Smooth muscle cell (in vitro differentiated cells): ENCODE results near the gene CDC42EP2. TPM values are rescaled to one million over a fixed set of nuclear protein-coding genes. Genes with fewer than 3 reads are reported as not detected.

Source experiments
- DNase-seq: peaks from one replicate; lab custom pipeline; 2025; ENCODE audit not compliant: unreplicated experiment; lab: John Stamatoyannopoulos, UW
- H2AFZ ChIP-seq: fragments of 200-600 bp; sonication (generic); 2 replicates; pipeline ENCODE4 v1.6.0; 2016; ENCODE audit warnings: antibody characterized with exemption, low read depth, mild to moderate bottlenecking
- H3F3A ChIP-seq: fragments of 200-600 bp; sonication (generic); 2 replicates; pipeline ENCODE4 v1.6.0; 2017; ENCODE audit warnings: antibody characterized with exemption, low read depth
- H3K27ac ChIP-seq: fragments of 200-600 bp; sonication (generic); 2 replicates; pipeline ENCODE4 v1.5.1; 2016; ENCODE audit warnings: low read depth, mild to moderate bottlenecking
- H3K27me3 ChIP-seq: fragments of 200-600 bp; sonication (generic); 2 replicates; pipeline ENCODE4 v1.6.1; 2016; ENCODE audit warnings: low read depth, mild to moderate bottlenecking
- H3K36me3 ChIP-seq: fragments of 200-600 bp; sonication (generic); 2 replicates; pipeline ENCODE4 v1.5.1; 2016; ENCODE audit warnings: low read depth
- H3K4me1 ChIP-seq: fragments of 200-600 bp; sonication (generic); 2 replicates; pipeline ENCODE4 v1.5.1; 2016; ENCODE audit warnings: low read depth
- H3K4me2 ChIP-seq: fragments of 200-600 bp; sonication (generic); 2 replicates; pipeline ENCODE4 v1.6.0; 2016; ENCODE audit warnings: mild to moderate bottlenecking
- H3K4me3 ChIP-seq: fragments of 200-600 bp; sonication (generic); 2 replicates; pipeline ENCODE4 v1.5.1; 2016; ENCODE audit warnings: mild to moderate bottlenecking
- H3K79me2 ChIP-seq: fragments of 200-600 bp; sonication (generic); 2 replicates; pipeline ENCODE4 v1.6.0; 2016; ENCODE audit warnings: low read depth, mild to moderate bottlenecking
- H3K9ac ChIP-seq: fragments of 200-600 bp; sonication (generic); 2 replicates; pipeline ENCODE4 v1.6.0; 2016; ENCODE audit warnings: low read depth
- H3K9me3 ChIP-seq: fragments of 200-600 bp; sonication (generic); replicated peaks from 2 replicates; pipeline ENCODE4 v1.5.1; 2016; ENCODE audit warnings: low read depth
- H4K20me1 ChIP-seq: fragments of 200-600 bp; sonication (generic); 2 replicates; pipeline ENCODE4 v1.6.0; 2016; ENCODE audit warnings: low read depth
- WGBS: methylation state at CpG from one replicate; pipeline ENCODE4 v1.1.7; 2016; ENCODE audit warnings: low lambda C conversion rate; 5-methylcytosine and 5-hydroxymethylcytosine counted together
- polyA plus RNA-seq: library from polyadenylated mRNA; unstranded; fragments of >200 nt; fragmentation: Nextera tagmentation; extraction: Ambion mirVana; gene quantifications from 2 replicates; pipeline ENCODE4 v1.2.1, GENCODE V29; 2016
- total RNA-seq: library from RNA; depleted of rRNA; stranded (reverse); fragments of >200 nt; gene quantifications from 2 replicates; pipeline ENCODE4 v1.2.3, GENCODE V29; 2014
- TF ChIP-seq, protein P1 (sequence below): fragments of 200-600 bp; sonication (generic); IDR thresholded peaks from 2 replicates; pipeline ENCODE4 v1.5.1; 2017; ENCODE audit warnings: borderline replicate concordance, mild to moderate bottlenecking, antibody characterized with exemption; ENCODE audit not compliant: insufficient read depth, poor library complexity, severe bottlenecking

Gene CDC42EP2
- total and polyA plus RNA-seq, 2 experiments from 2014 or later: 4.0 to 7.8 TPM

DNA sequence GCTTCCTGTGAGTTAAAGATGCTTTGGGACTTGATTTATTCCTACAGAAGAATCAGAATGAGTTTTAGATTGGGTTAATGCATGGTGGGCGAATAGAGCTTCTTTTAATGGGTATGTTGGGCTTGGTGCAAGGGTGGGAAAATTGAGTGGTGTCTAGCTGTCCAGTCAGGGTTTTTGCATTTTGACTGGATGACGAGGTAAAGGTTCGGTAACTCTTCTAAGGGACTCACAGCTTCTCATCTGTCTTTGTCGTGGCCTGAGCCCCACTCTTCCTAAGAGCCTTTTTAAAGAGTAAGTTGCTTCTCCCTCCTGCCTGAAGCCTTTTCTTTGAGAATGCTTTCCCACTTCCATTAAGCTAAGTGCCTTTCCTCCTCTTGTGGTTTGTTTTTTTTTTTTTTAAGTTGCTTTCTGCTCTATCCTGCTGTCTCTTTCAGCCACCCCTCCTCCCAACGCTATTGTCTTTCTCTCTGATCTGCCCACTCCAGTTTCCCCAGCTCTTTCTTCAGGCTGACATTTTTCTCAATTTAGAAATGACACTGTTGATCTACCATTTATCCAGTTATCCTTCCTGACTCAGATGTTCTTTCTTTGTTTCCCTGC is 20.1 kb downstream of the CDC42EP2 start:
- peaks cover 10% of the 10 kb centered on the region for H3K4me1 ChIP-seq
- no peak overlapping the region for H2AFZ ChIP-seq
- H3K9me3 ChIP-seq: no peaks in the 10 kb centered on the region
- peak overlapping the region; percentile 75 for H3K27ac ChIP-seq
- DNase-seq: no peak
- 15% methylated on average over 5 of the region's 5 CpGs for WGBS
- H3K79me2 ChIP-seq: peaks cover 61% of the 10 kb centered on the region
- peak overlapping the region; percentile 84 for H3K4me2 ChIP-seq
- H3K27me3 ChIP-seq: no peaks in the 10 kb centered on the region
- TF ChIP-seq, protein P1, sequence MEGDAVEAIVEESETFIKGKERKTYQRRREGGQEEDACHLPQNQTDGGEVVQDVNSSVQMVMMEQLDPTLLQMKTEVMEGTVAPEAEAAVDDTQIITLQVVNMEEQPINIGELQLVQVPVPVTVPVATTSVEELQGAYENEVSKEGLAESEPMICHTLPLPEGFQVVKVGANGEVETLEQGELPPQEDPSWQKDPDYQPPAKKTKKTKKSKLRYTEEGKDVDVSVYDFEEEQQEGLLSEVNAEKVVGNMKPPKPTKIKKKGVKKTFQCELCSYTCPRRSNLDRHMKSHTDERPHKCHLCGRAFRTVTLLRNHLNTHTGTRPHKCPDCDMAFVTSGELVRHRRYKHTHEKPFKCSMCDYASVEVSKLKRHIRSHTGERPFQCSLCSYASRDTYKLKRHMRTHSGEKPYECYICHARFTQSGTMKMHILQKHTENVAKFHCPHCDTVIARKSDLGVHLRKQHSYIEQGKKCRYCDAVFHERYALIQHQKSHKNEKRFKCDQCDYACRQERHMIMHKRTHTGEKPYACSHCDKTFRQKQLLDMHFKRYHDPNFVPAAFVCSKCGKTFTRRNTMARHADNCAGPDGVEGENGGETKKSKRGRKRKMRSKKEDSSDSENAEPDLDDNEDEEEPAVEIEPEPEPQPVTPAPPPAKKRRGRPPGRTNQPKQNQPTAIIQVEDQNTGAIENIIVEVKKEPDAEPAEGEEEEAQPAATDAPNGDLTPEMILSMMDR: no peak
- H3K9ac ChIP-seq: peak overlapping the region; percentile 92
- peaks cover 54% of the 10 kb centered on the region for H4K20me1 ChIP-seq
- no peaks in the 10 kb centered on the region for H3K36me3 ChIP-seq
- peak overlapping the region; percentile 92 for H3K4me3 ChIP-seq
- peaks cover 9% of the 10 kb centered on the region for H3F3A ChIP-seq

- Histone ChIP-seq H3K9ac (no peak overlapping the region), H3K9me3 (no peaks in the 10 kb centered on the region), H3F3A (peaks cover 9% of the 10 kb centered on the region), H3K4me1 (peaks cover 10% of the 10 kb centered on the region), H3K27ac (no peak overlapping the region), H3K4me3 (no peak overlapping the region), H3K4me2 (no peak overlapping the region), H2AFZ (no peak overlapping the region), H4K20me1 (peaks cover 88% of the 10 kb centered on the region), H3K27me3 (no peaks in the 10 kb centered on the region), H3K79me2 (peaks cover 68% of the 10 kb centered on the region), H3K36me3 (no peaks in the 10 kb centered on the region)
- TF ChIP-seq, protein P1: no peak
- DNase-seq: no peak
- 80% methylated on average over 7 of the region's 7 CpGs for WGBS
These were observed 24.0 kb downstream of the CDC42EP2 start for GRCh38 chr11:65338676-65339075.

- Histone ChIP-seq H3K9me3 (no peaks in the 10 kb centered on the region), H4K20me1 (peaks cover 89% of the 10 kb centered on the region), H3K27me3 (no peaks in the 10 kb centered on the region), H3K4me2 (no peak overlapping the region), H3K4me1 (peaks cover 6% of the 10 kb centered on the region), H3K4me3 (no peak overlapping the region), H2AFZ (no peak overlapping the region), H3K36me3 (no peaks in the 10 kb centered on the region), H3K79me2 (peaks cover 53% of the 10 kb centered on the region), H3F3A (peaks cover 9% of the 10 kb centered on the region), H3K9ac (no peak overlapping the region), H3K27ac (no peak overlapping the region)
- TF ChIP-seq, protein P1: no peak
- DNase-seq: no peak
- 97% methylated on average over 11 of the region's 11 CpGs for WGBS
These were observed 25.6 kb downstream of the CDC42EP2 start for GRCh38 chr11:65340226-65340625.

- H3K9ac ChIP-seq: no peak overlapping the region
- 83% methylated on average over 3 of the region's 3 CpGs for WGBS
- H3K4me3 ChIP-seq: no peak overlapping the region
- H3K9me3 ChIP-seq: no peaks in the 10 kb centered on the region
- H3K27ac ChIP-seq: no peak overlapping the region
- DNase-seq: no peak
- no peaks in the 10 kb centered on the region for H3K4me1 ChIP-seq
- H3K4me2 ChIP-seq: no peak overlapping the region
- H3K79me2 ChIP-seq: peaks cover 36% of the 10 kb centered on the region
- H3K36me3 ChIP-seq: peaks cover 6% of the 10 kb centered on the region
- peaks cover 73% of the 10 kb centered on the region for H4K20me1 ChIP-seq
- no peaks in the 10 kb centered on the region for H3K27me3 ChIP-seq
- TF ChIP-seq, protein P1: no peak
- H2AFZ ChIP-seq: no peak overlapping the region
- no peaks in the 10 kb centered on the region for H3F3A ChIP-seq
These were observed 27.2 kb downstream of the CDC42EP2 start for GRCh38 chr11:65341856-65342255.
